ENCODE data around the gene PITHD1. TPM values are rescaled to one million over a fixed set of nuclear protein-coding genes. Genes with fewer than 3 reads are reported as not detected.

Gene PITHD1
- total and polyA plus RNA-seq, 8 donors, result 18.1 to 62.0 (median 41.3) TPM

GRCh38 chr1:23836037-23836436 lies 57.8 kb downstream of the PITHD1 start:
- Histone ChIP-seq H3K27me3 (no peaks in the 10 kb centered on the region), H3K4me1 (peaks cover 4 to 15% (median 13%) of the 10 kb centered on the region in 4 donors), H3K9me3 (no peaks in the 10 kb centered on the region), H3K4me3 (no peak overlapping the region), H3K36me3 (no peaks in the 10 kb centered on the region), H3K27ac (no peak overlapping the region)
- DNase-seq, result no peak
- intact Hi-C loops (cut with DNase I; ENCODE audit: low total_unique reads), result no loop called here
- no peak for TF ChIP-seq CTCF (IDR thresholded peaks at IDR 0.05)
- no peak for TF ChIP-seq POLR2A (IDR thresholded peaks at IDR 0.05)
- no peak for TF ChIP-seq EP300 (IDR thresholded peaks at IDR 0.05)
- no peak for TF ChIP-seq POLR2AphosphoS5 (IDR thresholded peaks at IDR 0.05)
- 68 to 85% (median 78%) methylated on average over 3 of the region's 3 CpGs for whole genome bisulfite sequencing, 5 donors

Other genes starting within 250 kb of the PITHD1 start
- gene E2F2, start 247.2 kb upstream of the PITHD1 start, total RNA-seq, result 10 to 100 TPM in 1 of 5 donors, 1 to 10 TPM in 3, under 1 TPM in 1; 0.58 to 27.8 (median 3.5) TPM
- gene E2F2, start 247.2 kb upstream of the PITHD1 start, polyA plus RNA-seq, result 1 to 10 TPM in 1 of 3 donors, under 1 TPM in 2; 0.61 to 3.2 (median 0.87) TPM
- gene ID3, start 218.9 kb upstream of the PITHD1 start, total RNA-seq, result 1,000 to 10,000 TPM in 1 of 5 donors, 100 to 1,000 TPM in 3, 10 to 100 TPM in 1; 90.6 to 1,101 (median 120) TPM
- 100 to 1,000 TPM in 2 of 3 donors, 10 to 100 TPM in 1; 79.4 to 226 (median 139) TPM for gene ID3, start 218.9 kb upstream of the PITHD1 start, polyA plus RNA-seq
- 1,000 to 10,000 TPM in 1 of 5 donors, 100 to 1,000 TPM in 4; 255 to 1,618 (median 778) TPM for gene RPL11, start 86.6 kb upstream of the PITHD1 start, total RNA-seq
- 1,000 to 10,000 TPM; 3,493 to 4,094 (median 3,871) TPM for gene RPL11, start 86.6 kb upstream of the PITHD1 start, polyA plus RNA-seq
- gene ELOA, start 34.9 kb upstream of the PITHD1 start, total RNA-seq, result 10 to 100 TPM in 4 of 5 donors, 1 to 10 TPM in 1; 7.2 to 54.0 (median 32.5) TPM
- gene ELOA, start 34.9 kb upstream of the PITHD1 start, polyA plus RNA-seq, result 10 to 100 TPM; 19.1 to 28.1 (median 22.6) TPM
- 10 to 100 TPM; 29.0 to 84.6 (median 36.2) TPM for gene LYPLA2, start 12.7 kb downstream of the PITHD1 start, total RNA-seq
- 10 to 100 TPM; 61.1 to 85.2 (median 67.6) TPM for gene LYPLA2, start 12.7 kb downstream of the PITHD1 start, polyA plus RNA-seq
- 100 to 1,000 TPM in 3 of 5 donors, 10 to 100 TPM in 2; 34.4 to 401 (median 134) TPM for gene GALE, start 22.3 kb downstream of the PITHD1 start, total RNA-seq
- 100 to 1,000 TPM; 107 to 443 (median 165) TPM for gene GALE, start 22.3 kb downstream of the PITHD1 start, polyA plus RNA-seq
- 10 to 100 TPM in 4 of 5 donors, not detected in 1; 20.1 to 52.7 (median 36.7) TPM for gene HMGCL, start 47.0 kb downstream of the PITHD1 start, total RNA-seq
- gene HMGCL, start 47.0 kb downstream of the PITHD1 start, polyA plus RNA-seq, result 10 to 100 TPM; 39.8 to 71.0 (median 46.1) TPM
- gene FUCA1, start 89.9 kb downstream of the PITHD1 start, total RNA-seq, result 10 to 100 TPM in 3 of 5 donors, 1 to 10 TPM in 2; 4.1 to 80.0 (median 29.0) TPM
- gene FUCA1, start 89.9 kb downstream of the PITHD1 start, polyA plus RNA-seq, result 10 to 100 TPM; 12.4 to 27.3 (median 18.6) TPM
- gene CNR2, start 134.9 kb downstream of the PITHD1 start, total RNA-seq, result under 1 TPM in 1 of 5 donors, not detected in 4; 0.18 TPM
- under 1 TPM in 1 of 3 donors, not detected in 2; 0.23 TPM for gene CNR2, start 134.9 kb downstream of the PITHD1 start, polyA plus RNA-seq
- gene PNRC2, start 181.4 kb downstream of the PITHD1 start, total RNA-seq, result 100 to 1,000 TPM in 1 of 5 donors, 10 to 100 TPM in 4; 38.5 to 181 (median 66.6) TPM
- 100 to 1,000 TPM in 2 of 3 donors, 10 to 100 TPM in 1; 59.3 to 172 (median 103) TPM for gene PNRC2, start 181.4 kb downstream of the PITHD1 start, polyA plus RNA-seq
- gene SRSF10, start 201.9 kb downstream of the PITHD1 start, total RNA-seq, result 100 to 1,000 TPM in 4 of 5 donors, 10 to 100 TPM in 1; 60.7 to 285 (median 136) TPM
- 10 to 100 TPM; 41.7 to 54.9 (median 43.3) TPM for gene SRSF10, start 201.9 kb downstream of the PITHD1 start, polyA plus RNA-seq

All from stomach (tissue), 9 donors.